IMR-90 (cell line): ENCODE measurements around the gene LRRC10B. TPM values are rescaled to one million over a fixed set of nuclear protein-coding genes. Genes with fewer than 3 reads are reported as not detected.

Source experiments
- ATAC-seq: fragments of 200-7000 bp; cut with Tn5 transposase; 2 replicates; pipeline ENCODE4 v1.9.1; 2020; ENCODE audit warnings: low read depth, mild to moderate bottlenecking, moderate library complexity
- BruUV-seq: library from RNA; stranded (reverse); fragments of 400-500 nt; replicated peaks from 2 replicates; lab custom pipeline; 2021; lab: Mats Ljungman, UMichigan
- CTCF ChIA-PET: fragments of 300-600 bp; formaldehyde crosslinking; extraction: SDS; loops from one replicate; lab custom pipeline; 2021; ENCODE audit warnings: antibody characterized with exemption; lab: Yijun Ruan, JAX
- POLR2A ChIA-PET: fragments of 300-600 bp; sonication (Branson Sonifier 250); formaldehyde crosslinking; loops from one replicate; lab custom pipeline; 2022; ENCODE audit warnings: antibody characterized with exemption; ENCODE audit not compliant: unreplicated experiment; lab: Charles Lee
- DNase-seq: peaks from one replicate; pipeline ENCODE4 v3.0.0; 2013
- H2AFZ ChIP-seq: replicated peaks from 2 replicates; pipeline ENCODE3; 2013; ENCODE audit warnings: low read length, mild to moderate bottlenecking; ENCODE audit not compliant: poor library complexity
- H2AK5ac ChIP-seq: 2 replicates; pipeline ENCODE4 v1.6.1; 2013; ENCODE audit warnings: low read depth, low read length, inconsistent platforms
- H2AK9ac ChIP-seq: replicated peaks from 2 replicates; pipeline ENCODE3; 2013; ENCODE audit warnings: mild to moderate bottlenecking, low read depth, low read length, moderate library complexity; ENCODE audit not compliant: poor library complexity
- H2BK120ac ChIP-seq: 2 replicates; pipeline ENCODE4 v1.6.1; 2013; ENCODE audit warnings: low read depth, low read length, inconsistent platforms
- H2BK15ac ChIP-seq: 3 replicates; pipeline ENCODE4 v1.6.1; 2013; ENCODE audit warnings: low read depth, low read length, inconsistent platforms
- H2BK20ac ChIP-seq: 2 replicates; pipeline ENCODE4 v1.6.1; 2013; ENCODE audit warnings: low read depth, mild to moderate bottlenecking, inconsistent platforms, low read length, moderate library complexity
- H2BK5ac ChIP-seq: 2 replicates; pipeline ENCODE4 v1.6.1; 2013; ENCODE audit warnings: mild to moderate bottlenecking, low read depth, low read length, inconsistent platforms; ENCODE audit not compliant: poor library complexity, severe bottlenecking
- H3K14ac ChIP-seq: replicated peaks from 2 replicates; pipeline ENCODE4 v1.6.1; 2013; ENCODE audit warnings: low read depth, low read length, inconsistent platforms
- H3K18ac ChIP-seq: 2 replicates; pipeline ENCODE4 v1.6.1; 2013; ENCODE audit warnings: low read depth, low read length, control low read depth
- H3K23ac ChIP-seq: 2 replicates; pipeline ENCODE4 v1.6.1; 2013; ENCODE audit warnings: low read depth, low read length, inconsistent platforms
- H3K27ac ChIP-seq: 2 replicates; pipeline ENCODE4 v1.5.1; 2013; ENCODE audit warnings: mild to moderate bottlenecking, control low read depth, low read length; ENCODE audit not compliant: insufficient read depth
- H3K27me3 ChIP-seq: 2 replicates; pipeline ENCODE4 v1.6.1; 2013; ENCODE audit warnings: low read length; ENCODE audit not compliant: control insufficient read depth, insufficient read depth
- H3K36me3 ChIP-seq: 2 replicates; pipeline ENCODE4 v1.6.1; 2013; ENCODE audit warnings: low read length, mixed read lengths; ENCODE audit not compliant: control insufficient read depth, insufficient read depth
- H3K4ac ChIP-seq: 2 replicates; pipeline ENCODE4 v1.6.1; 2013; ENCODE audit warnings: low read depth, low read length, inconsistent platforms
- H3K4me1 ChIP-seq: 2 replicates; pipeline ENCODE4 v1.6.1; 2013; ENCODE audit warnings: low read length, mixed read lengths; ENCODE audit not compliant: control insufficient read depth, insufficient read depth
- H3K4me2 ChIP-seq: 2 replicates; pipeline ENCODE4 v1.6.1; 2013; ENCODE audit warnings: low read depth, mild to moderate bottlenecking, control low read depth, low read length, moderate library complexity
- H3K4me3 ChIP-seq: 2 replicates; pipeline ENCODE4 v1.5.1; 2013; ENCODE audit warnings: low read depth, mild to moderate bottlenecking, control low read depth, low read length, moderate library complexity; ENCODE audit not compliant: insufficient read depth
- H3K56ac ChIP-seq: 2 replicates; pipeline ENCODE4 v1.6.1; 2013; ENCODE audit warnings: low read length, inconsistent platforms; ENCODE audit not compliant: insufficient read depth; ENCODE audit errors: extremely low read depth
- H3K79me1 ChIP-seq, 2 experiments: 2 replicates each; pipeline ENCODE4 v1.6.1; 2013; ENCODE audit warnings: low read length in 2 of 2, inconsistent platforms in 1 of 2, low read depth in 1 of 2
- H3K9ac ChIP-seq: 2 replicates; pipeline ENCODE4 v1.6.1; 2013; ENCODE audit warnings: low read depth, low read length, control low read depth
- H3K9me1 ChIP-seq: 2 replicates; pipeline ENCODE4 v1.6.1; 2013; ENCODE audit warnings: low read length, inconsistent platforms; ENCODE audit not compliant: insufficient read depth
- H3K9me3 ChIP-seq: 2 replicates; pipeline ENCODE4 v1.6.1; 2013; ENCODE audit warnings: low read length; ENCODE audit not compliant: control insufficient read depth, insufficient read depth
- H4K20me1 ChIP-seq: 2 replicates; pipeline ENCODE4 v1.6.1; 2013; ENCODE audit warnings: low read length, inconsistent platforms; ENCODE audit not compliant: insufficient read depth
- H4K5ac ChIP-seq: 2 replicates; pipeline ENCODE4 v1.6.1; 2013; ENCODE audit warnings: mild to moderate bottlenecking, low read depth, low read length, control low read depth
- H4K8ac ChIP-seq, 2 experiments: 2 replicates each; pipeline ENCODE4 v1.6.1; 2013; ENCODE audit warnings: low read depth in 2 of 2, low read length in 2 of 2, control low read depth in 1 of 2, inconsistent platforms in 1 of 2
- H4K91ac ChIP-seq: 2 replicates; pipeline ENCODE4 v1.6.1; 2013; ENCODE audit warnings: low read depth, low read length, inconsistent platforms; ENCODE audit not compliant: insufficient read depth
- BHLHE40 ChIP-seq: fragments of 150-350 bp; IDR thresholded peaks from 2 replicates; pipeline ENCODE4 v1.6.1; 2016; ENCODE audit warnings: mild to moderate bottlenecking, low read depth, low read length
- CEBPB ChIP-seq: IDR thresholded peaks from 2 replicates; pipeline ENCODE4 v1.6.1; 2012; ENCODE audit warnings: low read depth, low read length, improper control_type of control experiment
- CHD1 ChIP-seq: IDR thresholded peaks from 2 replicates; pipeline ENCODE4 v1.6.1; 2012; ENCODE audit warnings: low read depth, low read length, improper control_type of control experiment
- FOS ChIP-seq: fragments of 150-350 bp; IDR thresholded peaks from 2 replicates; pipeline ENCODE4 v1.6.1; 2016; ENCODE audit warnings: low read depth, low read length
- MAFK ChIP-seq: IDR thresholded peaks from 2 replicates; pipeline ENCODE4 v1.6.1; 2012; ENCODE audit warnings: low read depth, low read length, improper control_type of control experiment
- MAZ ChIP-seq: IDR thresholded peaks from 2 replicates; pipeline ENCODE4 v1.6.1; 2012; ENCODE audit warnings: low read depth, mild to moderate bottlenecking, low read length, improper control_type of control experiment, moderate library complexity, borderline replicate concordance
- MXI1 ChIP-seq: IDR thresholded peaks from 2 replicates; pipeline ENCODE4 v1.6.1; 2012; ENCODE audit warnings: low read depth, mild to moderate bottlenecking, low read length, moderate library complexity, borderline replicate concordance
- NFE2L2 ChIP-seq: fragments of 150-350 bp; IDR thresholded peaks from 2 replicates; pipeline ENCODE4 v1.6.1; 2016; ENCODE audit warnings: low read depth, mild to moderate bottlenecking, low read length
- POLR2A ChIP-seq: IDR thresholded peaks from 2 replicates; pipeline ENCODE4 v1.6.1; 2012; ENCODE audit warnings: mild to moderate bottlenecking, low read depth, low read length
- RAD21 ChIP-seq: IDR thresholded peaks from 2 replicates; pipeline ENCODE4 v1.6.1; 2012; ENCODE audit warnings: low read length, improper control_type of control experiment
- RCOR1 ChIP-seq: IDR thresholded peaks from 2 replicates; pipeline ENCODE4 v1.6.1; 2012; ENCODE audit warnings: mild to moderate bottlenecking, low read length, improper control_type of control experiment; ENCODE audit not compliant: insufficient replicate concordance
- RFX5 ChIP-seq: IDR thresholded peaks from 2 replicates; pipeline ENCODE4 v1.8.0; 2012; ENCODE audit warnings: low read depth, mild to moderate bottlenecking, low read length, moderate library complexity
- SMC3 ChIP-seq: fragments of 150-350 bp; IDR thresholded peaks from 2 replicates; pipeline ENCODE4 v1.6.1; 2016; ENCODE audit warnings: low read depth, mild to moderate bottlenecking, antibody characterized with exemption, low read length, moderate library complexity
- WGBS, 2 experiments: methylation state at CpG; one replicate each; pipeline versions ENCODE4 v1.1.5 to v1.1.7; 2013; ENCODE audit warnings: missing lambda C conversion rate in 2 of 2; ENCODE audit not compliant: insufficient read length in 1 of 2; ENCODE audit errors: extremely low coverage in 2 of 2; 5-methylcytosine and 5-hydroxymethylcytosine counted together
- dilution Hi-C: fragments of 300-500 bp; cut with HindIII; formaldehyde crosslinking; loops from one replicate; pipeline ENCODE4 v1.14.3; 2018; ENCODE audit warnings: low sequenced_read_pairs; ENCODE audit not compliant: unreplicated experiment
- in situ Hi-C: fragments of 300-500 bp; cut with MboI; formaldehyde crosslinking; loops from 3 replicates; pipeline ENCODE4 v1.14.3; 2019; ENCODE audit warnings: low sequenced_read_pairs, inconsistent platforms, mixed read lengths
- intact Hi-C: fragments of 100-400 bp; cut with micrococcal nuclease; formaldehyde crosslinking; loops from 2 replicates; pipeline ENCODE4 v1.10.0; 2022
- polyA plus RNA-seq, 3 experiments: library from polyadenylated mRNA; depleted of rRNA; stranded (reverse); fragments of >200 nt; gene quantifications; 2 replicates each; pipeline ENCODE4 v1.2.3, GENCODE V29; 2012; ENCODE audit warnings: low replicate concordance in 1 of 3
- total RNA-seq: library from RNA; depleted of rRNA; stranded (reverse); fragments of >200 nt; gene quantifications from 2 replicates; pipeline ENCODE4 v1.2.3, GENCODE V29; 2012
- TF ChIP-seq, protein P1 (sequence below): fragments of 150-350 bp; IDR thresholded peaks from 2 replicates; pipeline ENCODE4 v1.6.1; 2016; ENCODE audit warnings: low read depth, mild to moderate bottlenecking, low read length, moderate library complexity, borderline replicate concordance
- TF ChIP-seq, protein P2 (sequence below): fragments of 150-350 bp; IDR thresholded peaks from 2 replicates; pipeline ENCODE4 v1.6.1; 2017; ENCODE audit warnings: mild to moderate bottlenecking, antibody characterized with exemption, low read length, low read depth

The LRRC10B gene
- total and polyA plus RNA-seq, 2 of the 4 experiments (the other 2 are of a cell fraction), result not detected

DNA sequence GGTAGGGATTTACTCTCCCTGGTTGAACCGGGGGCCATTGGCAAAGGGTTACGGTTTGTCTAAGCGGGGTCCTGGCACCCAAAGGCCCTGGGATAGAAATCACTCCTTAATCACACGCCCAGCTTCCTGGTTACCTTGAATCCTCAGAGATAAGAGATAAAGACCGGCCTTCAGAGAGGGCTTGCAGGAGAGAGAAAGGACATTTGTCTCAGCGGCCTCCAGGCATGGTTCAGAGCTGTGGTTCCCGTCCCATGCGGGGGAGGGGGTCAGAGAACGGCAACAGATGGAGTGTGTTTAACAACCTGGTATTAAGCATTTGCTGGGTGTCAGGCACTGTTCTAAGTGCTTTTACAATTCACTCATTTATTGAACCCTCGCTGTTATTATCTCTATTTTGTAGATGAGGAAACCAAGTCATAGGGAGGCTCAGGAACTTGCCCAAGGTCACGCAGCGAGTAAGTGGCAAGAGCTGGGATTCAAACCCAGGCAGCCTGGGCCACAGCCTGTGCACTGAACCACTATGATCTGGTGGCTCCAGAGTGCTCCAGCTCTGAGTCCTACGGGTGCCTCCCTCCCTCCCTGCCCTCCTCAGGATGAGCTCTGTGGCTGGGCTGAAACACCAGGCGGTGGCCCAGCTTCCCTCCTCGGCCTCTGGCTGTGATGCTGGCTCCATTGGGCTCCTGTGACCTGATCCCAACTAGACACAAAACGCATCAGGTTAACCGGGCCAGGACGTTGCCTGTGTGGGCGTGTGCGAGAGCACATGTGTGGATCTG, 18.6 kb downstream of the LRRC10B start (continued):
- TF ChIP-seq MAFK, result no peak

DNA sequence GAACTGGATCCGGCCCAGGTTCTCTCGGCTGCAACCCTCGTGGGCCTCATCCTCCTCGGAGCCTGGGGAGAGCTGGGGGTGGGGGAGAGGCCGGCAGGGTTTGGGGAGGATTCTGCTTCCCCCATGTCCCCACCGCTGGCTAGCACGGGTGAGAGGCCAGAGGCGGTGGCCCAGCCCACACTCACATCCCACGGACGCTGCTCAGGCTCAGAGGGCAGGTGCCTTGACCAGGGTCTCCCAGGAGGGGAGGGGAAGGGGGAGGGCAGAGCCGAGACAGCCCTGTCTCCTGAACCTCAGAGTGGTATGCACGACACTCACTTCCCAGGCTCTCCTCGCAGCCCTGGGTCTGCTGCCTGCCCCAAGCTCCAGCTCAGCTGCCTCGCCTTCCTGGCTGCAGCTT, 19.6 kb downstream of the LRRC10B start:
- H3K4me3 ChIP-seq, result no peak overlapping the region
- ChIA-PET CTCF (no interaction called here), POLR2A (no interaction called here)
- 0 out of 2 replicates have a peak, but pooled peaks cover 2% of the 10 kb centered on the region for H3K9me3 ChIP-seq
- no peak for ATAC-seq
- no peak overlapping the region for H4K8ac ChIP-seq
- no CpG with 5 or more reads among the region's 14 CpGs for WGBS, 2 experiments
- BruUV-seq, result no TSS peak
- H3K9me1 ChIP-seq, result no peaks in the 10 kb centered on the region
- H3K36me3 ChIP-seq, result no peaks in the 10 kb centered on the region
- H2BK120ac ChIP-seq, result no peak overlapping the region
- H3K14ac ChIP-seq, result no peak overlapping the region
- H3K56ac ChIP-seq, result no peak overlapping the region
- H4K91ac ChIP-seq, result no peak overlapping the region
- H2AK5ac ChIP-seq, result no peak overlapping the region
- H3K79me1 ChIP-seq, result no peaks in the 10 kb centered on the region
- dilution Hi-C loops, result no loop called here
- H3K4me1 ChIP-seq, result no peaks in the 10 kb centered on the region
- H2BK5ac ChIP-seq, result no peak overlapping the region
- H4K20me1 ChIP-seq, result no peaks in the 10 kb centered on the region
- no peak overlapping the region for H3K18ac ChIP-seq
- no peak overlapping the region for H2BK20ac ChIP-seq
- no peak overlapping the region for H3K4ac ChIP-seq
- no peak overlapping the region for H3K4me2 ChIP-seq
- H2AFZ ChIP-seq, result peak overlapping the region; percentile 43
- no peak for DNase-seq
- peaks cover 85% of the 10 kb centered on the region for H3K27me3 ChIP-seq
- no peak overlapping the region for H4K5ac ChIP-seq
- no peak overlapping the region for H3K9ac ChIP-seq
- in situ Hi-C loops, result no loop called here
- no peak overlapping the region for H2BK15ac ChIP-seq
- intact Hi-C loops, result no loop called here
- H3K27ac ChIP-seq, result no peak overlapping the region
- H3K23ac ChIP-seq, result no peak overlapping the region
- H2AK9ac ChIP-seq, result no peak overlapping the region
- TF ChIP-seq CEBPB (no peak), CHD1 (no peak), SMC3 (no peak), MAZ (no peak), MAFK (no peak), BHLHE40 (no peak), MXI1 (no peak), RFX5 (no peak), FOS (no peak), RCOR1 (no peak), RAD21 (no peak), NFE2L2 (no peak), POLR2A (no peak)
- TF ChIP-seq, protein P1, sequence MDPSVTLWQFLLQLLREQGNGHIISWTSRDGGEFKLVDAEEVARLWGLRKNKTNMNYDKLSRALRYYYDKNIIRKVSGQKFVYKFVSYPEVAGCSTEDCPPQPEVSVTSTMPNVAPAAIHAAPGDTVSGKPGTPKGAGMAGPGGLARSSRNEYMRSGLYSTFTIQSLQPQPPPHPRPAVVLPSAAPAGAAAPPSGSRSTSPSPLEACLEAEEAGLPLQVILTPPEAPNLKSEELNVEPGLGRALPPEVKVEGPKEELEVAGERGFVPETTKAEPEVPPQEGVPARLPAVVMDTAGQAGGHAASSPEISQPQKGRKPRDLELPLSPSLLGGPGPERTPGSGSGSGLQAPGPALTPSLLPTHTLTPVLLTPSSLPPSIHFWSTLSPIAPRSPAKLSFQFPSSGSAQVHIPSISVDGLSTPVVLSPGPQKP, result no peak
- TF ChIP-seq, protein P2, sequence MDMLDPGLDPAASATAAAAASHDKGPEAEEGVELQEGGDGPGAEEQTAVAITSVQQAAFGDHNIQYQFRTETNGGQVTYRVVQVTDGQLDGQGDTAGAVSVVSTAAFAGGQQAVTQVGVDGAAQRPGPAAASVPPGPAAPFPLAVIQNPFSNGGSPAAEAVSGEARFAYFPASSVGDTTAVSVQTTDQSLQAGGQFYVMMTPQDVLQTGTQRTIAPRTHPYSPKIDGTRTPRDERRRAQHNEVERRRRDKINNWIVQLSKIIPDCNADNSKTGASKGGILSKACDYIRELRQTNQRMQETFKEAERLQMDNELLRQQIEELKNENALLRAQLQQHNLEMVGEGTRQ, result no peak
